Choroid plexus epithelial cell (primary cell): ENCODE measurements around the gene SLC1A2.

Source experiments
- DNase-seq: peaks from one replicate; pipeline ENCODE4 v3.0.0-alpha.2; 2010; ENCODE audit warnings: low read depth
- H3K4me3 ChIP-seq: 2 replicates; pipeline ENCODE4 v1.5.1; 2011; ENCODE audit warnings: low read depth, mild to moderate bottlenecking, control low read depth, low read length, moderate library complexity
- CTCF ChIP-seq: conservative IDR thresholded peaks from 2 replicates; pipeline ENCODE4 v1.5.1; 2011; ENCODE audit warnings: low read depth, mild to moderate bottlenecking, control low read depth, inconsistent platforms, low read length, moderate library complexity

SLC1A2 gene

GRCh38 chr11:35454362-35454761 is 35.0 kb upstream of the SLC1A2 start:
- DNase-seq, result no peak
- no peak overlapping the region for H3K4me3 ChIP-seq
- TF ChIP-seq CTCF, result no peak

- no peak for TF ChIP-seq CTCF
- H3K4me3 ChIP-seq, result no peak overlapping the region
- no peak for DNase-seq
Measured at GRCh38 chr11:35436581-35437250, 17.4 kb upstream of the SLC1A2 start.

- H3K4me3 ChIP-seq, result no peak overlapping the region
- no peak for DNase-seq
- TF ChIP-seq CTCF, result no peak
Measured at GRCh38 chr11:35433588-35433987, 14.2 kb upstream of the SLC1A2 start.

- no peak for DNase-seq
- TF ChIP-seq CTCF, result no peak
- H3K4me3 ChIP-seq, result no peak overlapping the region
Measured at GRCh38 chr11:35432464-35432863, 13.1 kb upstream of the SLC1A2 start.

GRCh38 chr11:35427071-35427470 is 7.7 kb upstream of the SLC1A2 start:
- no peak overlapping the region for H3K4me3 ChIP-seq
- no peak for TF ChIP-seq CTCF

GRCh38 chr11:35426351-35426750 is 7.0 kb upstream of the SLC1A2 start:
- TF ChIP-seq CTCF, result no peak
- DNase-seq, result no peak
- H3K4me3 ChIP-seq, result no peak overlapping the region

More at GRCh38 chr11:35427071-35427470, 7.7 kb upstream of the SLC1A2 start:
- peak; percentile 73 for DNase-seq

GRCh38 chr11:35425603-35426212 is 6.3 kb upstream of the SLC1A2 start:
- no peak for TF ChIP-seq CTCF
- no peak overlapping the region for H3K4me3 ChIP-seq
- no peak for DNase-seq
